ENCODE measurements around the gene VSIG8.

VSIG8 gene

GRCh38 chr1:159849626-159850366 is 12.7 kb downstream of the VSIG8 start:
- TF ChIP-seq CTCF (IDR thresholded peaks at IDR 0.05; ENCODE audit: low read depth, low read length): no peak
- H3K4me3 ChIP-seq (ENCODE audit: low read depth, low read length): no peak overlapping the region

- H3K4me3 ChIP-seq (ENCODE audit: low read depth, low read length): no peak overlapping the region
- TF ChIP-seq CTCF (IDR thresholded peaks at IDR 0.05; ENCODE audit: low read depth, low read length): no peak
These were observed 14.1 kb downstream of the VSIG8 start for GRCh38 chr1:159848326-159848725.

GRCh38 chr1:159847231-159847630 is 15.2 kb downstream of the VSIG8 start:
- no peak for TF ChIP-seq CTCF (IDR thresholded peaks at IDR 0.05; ENCODE audit: low read depth, low read length)
- no peak overlapping the region for H3K4me3 ChIP-seq (ENCODE audit: low read depth, low read length)

GRCh38 chr1:159845751-159846629 is 16.5 kb downstream of the VSIG8 start:
- TF ChIP-seq CTCF (IDR thresholded peaks at IDR 0.05; ENCODE audit: low read depth, low read length): no peak

GRCh38 chr1:159843459-159843858 is 19.0 kb downstream of the VSIG8 start:
- no peak for TF ChIP-seq CTCF (IDR thresholded peaks at IDR 0.05; ENCODE audit: low read depth, low read length)
- no peak overlapping the region for H3K4me3 ChIP-seq (ENCODE audit: low read depth, low read length)

More at GRCh38 chr1:159845751-159846629, 16.5 kb downstream of the VSIG8 start:
- H3K4me3 ChIP-seq (ENCODE audit: low read depth, low read length): no peak overlapping the region

- no peak overlapping the region for H3K4me3 ChIP-seq (ENCODE audit: low read depth, low read length)
- TF ChIP-seq CTCF (IDR thresholded peaks at IDR 0.05; ENCODE audit: low read depth, low read length): no peak
These were observed 20.7 kb downstream of the VSIG8 start for GRCh38 chr1:159841749-159842148.

Data from WI38 (cell line).